Measurements from ENCODE around the gene FGF14. TPM values are rescaled to one million over a fixed set of nuclear protein-coding genes. Genes with fewer than 3 reads are reported as not detected.

FGF14 gene
- total RNA-seq, 1 donor from 2014 or later: 0.22 TPM

DNA sequence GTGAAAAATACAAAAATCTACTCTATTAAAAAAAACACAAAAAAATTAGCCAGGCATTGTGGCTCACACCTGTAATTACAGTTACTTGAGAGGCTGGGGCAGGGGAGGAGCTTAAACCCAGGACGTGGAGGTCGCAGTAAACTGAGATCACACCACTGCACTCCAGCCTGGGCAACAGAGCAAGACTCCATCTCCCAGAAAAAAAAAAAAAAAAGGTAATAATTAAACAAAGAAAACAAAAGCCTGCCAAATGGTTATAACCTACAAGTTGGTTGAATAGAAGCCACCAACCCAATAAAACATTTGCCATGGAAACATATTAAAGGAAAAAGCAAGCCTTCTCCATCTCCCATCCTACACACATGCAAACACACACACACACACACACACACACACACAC, 694.2 kb downstream of the FGF14 start:
- H3K4me3 Mint-ChIP-seq (ENCODE audit: unreplicated experiment): no peak overlapping the region
- peaks cover 62% of the 10 kb centered on the region for H3K4me1 Mint-ChIP-seq (ENCODE audit: low read depth)
- H3K27ac Mint-ChIP-seq (ENCODE audit: unreplicated experiment): peak overlapping the region; percentile 68
- no peaks in the 10 kb centered on the region for H3K9me3 Mint-ChIP-seq (ENCODE audit: low read depth)
- peaks cover 47% of the 10 kb centered on the region for H3K36me3 Mint-ChIP-seq (ENCODE audit: low read depth)
- TF ChIP-seq, protein P1, sequence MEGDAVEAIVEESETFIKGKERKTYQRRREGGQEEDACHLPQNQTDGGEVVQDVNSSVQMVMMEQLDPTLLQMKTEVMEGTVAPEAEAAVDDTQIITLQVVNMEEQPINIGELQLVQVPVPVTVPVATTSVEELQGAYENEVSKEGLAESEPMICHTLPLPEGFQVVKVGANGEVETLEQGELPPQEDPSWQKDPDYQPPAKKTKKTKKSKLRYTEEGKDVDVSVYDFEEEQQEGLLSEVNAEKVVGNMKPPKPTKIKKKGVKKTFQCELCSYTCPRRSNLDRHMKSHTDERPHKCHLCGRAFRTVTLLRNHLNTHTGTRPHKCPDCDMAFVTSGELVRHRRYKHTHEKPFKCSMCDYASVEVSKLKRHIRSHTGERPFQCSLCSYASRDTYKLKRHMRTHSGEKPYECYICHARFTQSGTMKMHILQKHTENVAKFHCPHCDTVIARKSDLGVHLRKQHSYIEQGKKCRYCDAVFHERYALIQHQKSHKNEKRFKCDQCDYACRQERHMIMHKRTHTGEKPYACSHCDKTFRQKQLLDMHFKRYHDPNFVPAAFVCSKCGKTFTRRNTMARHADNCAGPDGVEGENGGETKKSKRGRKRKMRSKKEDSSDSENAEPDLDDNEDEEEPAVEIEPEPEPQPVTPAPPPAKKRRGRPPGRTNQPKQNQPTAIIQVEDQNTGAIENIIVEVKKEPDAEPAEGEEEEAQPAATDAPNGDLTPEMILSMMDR (IDR thresholded peaks at IDR 0.05): no peak
- no peak for DNase-seq (ENCODE audit: low spot score)
- H3K27me3 Mint-ChIP-seq (ENCODE audit: low read depth): no peaks in the 10 kb centered on the region

- Mint-ChIP-seq H3K4me1 (ENCODE audit: low read depth) (peaks cover 59% of the 10 kb centered on the region), H3K27ac (ENCODE audit: unreplicated experiment) (peak overlapping the region; percentile 77), H3K27me3 (ENCODE audit: low read depth) (no peaks in the 10 kb centered on the region), H3K36me3 (ENCODE audit: low read depth) (peaks cover 45% of the 10 kb centered on the region), H3K4me3 (ENCODE audit: unreplicated experiment) (no peak overlapping the region), H3K9me3 (ENCODE audit: low read depth) (no peaks in the 10 kb centered on the region)
- TF ChIP-seq, protein P1 (IDR thresholded peaks at IDR 0.05): no peak
- no peak for DNase-seq (ENCODE audit: low spot score)
Observed at GRCh38 chr13:101706651-101707050, 695.2 kb downstream of the FGF14 start.

GRCh38 chr13:101703838-101704237, 698.0 kb downstream of the FGF14 start:
- TF ChIP-seq, protein P1 (IDR thresholded peaks at IDR 0.05): no peak
- no peak for DNase-seq (ENCODE audit: low spot score)
- no peak overlapping the region for H3K4me3 Mint-ChIP-seq (ENCODE audit: unreplicated experiment)
- H3K27ac Mint-ChIP-seq (ENCODE audit: unreplicated experiment): peak overlapping the region; percentile 25
- H3K9me3 Mint-ChIP-seq (ENCODE audit: low read depth): no peaks in the 10 kb centered on the region
- H3K4me1 Mint-ChIP-seq (ENCODE audit: low read depth): peaks cover 78% of the 10 kb centered on the region
- peaks cover 42% of the 10 kb centered on the region for H3K36me3 Mint-ChIP-seq (ENCODE audit: low read depth)
- H3K27me3 Mint-ChIP-seq (ENCODE audit: low read depth): no peaks in the 10 kb centered on the region

GRCh38 chr13:101703081-101703480, 698.8 kb downstream of the FGF14 start:
- H3K4me3 Mint-ChIP-seq (ENCODE audit: unreplicated experiment): no peak overlapping the region

DNA sequence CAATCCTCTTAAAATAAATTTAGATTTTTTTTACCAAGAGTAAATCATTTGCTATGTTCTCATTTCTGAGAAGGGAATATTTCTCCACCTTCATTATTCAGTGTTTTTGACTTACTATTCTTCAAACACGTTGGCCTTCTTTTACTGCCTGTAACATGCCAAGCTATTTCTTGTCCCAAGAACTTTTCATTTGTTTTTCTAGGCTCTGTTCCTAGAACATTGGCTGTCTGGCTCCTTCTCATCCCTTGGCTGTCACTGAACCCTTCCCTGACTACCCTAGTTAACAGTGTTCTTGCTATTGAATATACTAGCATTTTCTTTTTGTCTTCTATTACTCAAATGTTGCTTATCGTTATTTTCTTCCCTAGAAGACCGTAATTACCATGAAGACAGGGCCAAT, 701.2 kb downstream of the FGF14 start:
- Mint-ChIP-seq H3K4me1 (ENCODE audit: low read depth) (peaks cover 67% of the 10 kb centered on the region), H3K9me3 (ENCODE audit: low read depth) (no peaks in the 10 kb centered on the region), H3K27me3 (ENCODE audit: low read depth) (no peaks in the 10 kb centered on the region), H3K36me3 (ENCODE audit: low read depth) (peaks cover 39% of the 10 kb centered on the region), H3K27ac (ENCODE audit: unreplicated experiment) (peak overlapping the region; percentile 92), H3K4me3 (ENCODE audit: unreplicated experiment) (no peak overlapping the region)
- no peak for DNase-seq (ENCODE audit: low spot score)
- TF ChIP-seq, protein P1 (IDR thresholded peaks at IDR 0.05): no peak

More at GRCh38 chr13:101703081-101703480, 698.8 kb downstream of the FGF14 start:
- no peak overlapping the region for H3K27ac Mint-ChIP-seq (ENCODE audit: unreplicated experiment)
- peaks cover 34% of the 10 kb centered on the region for H3K36me3 Mint-ChIP-seq (ENCODE audit: low read depth)
- TF ChIP-seq, protein P1 (IDR thresholded peaks at IDR 0.05): no peak
- no peaks in the 10 kb centered on the region for H3K9me3 Mint-ChIP-seq (ENCODE audit: low read depth)
- H3K4me1 Mint-ChIP-seq (ENCODE audit: low read depth): peaks cover 83% of the 10 kb centered on the region
- H3K27me3 Mint-ChIP-seq (ENCODE audit: low read depth): no peaks in the 10 kb centered on the region
- DNase-seq (ENCODE audit: low spot score): no peak

Data from chondrocyte (in vitro differentiated cells).